ENCODE measurements around the gene ATXN7.

ATXN7 gene

DNA sequence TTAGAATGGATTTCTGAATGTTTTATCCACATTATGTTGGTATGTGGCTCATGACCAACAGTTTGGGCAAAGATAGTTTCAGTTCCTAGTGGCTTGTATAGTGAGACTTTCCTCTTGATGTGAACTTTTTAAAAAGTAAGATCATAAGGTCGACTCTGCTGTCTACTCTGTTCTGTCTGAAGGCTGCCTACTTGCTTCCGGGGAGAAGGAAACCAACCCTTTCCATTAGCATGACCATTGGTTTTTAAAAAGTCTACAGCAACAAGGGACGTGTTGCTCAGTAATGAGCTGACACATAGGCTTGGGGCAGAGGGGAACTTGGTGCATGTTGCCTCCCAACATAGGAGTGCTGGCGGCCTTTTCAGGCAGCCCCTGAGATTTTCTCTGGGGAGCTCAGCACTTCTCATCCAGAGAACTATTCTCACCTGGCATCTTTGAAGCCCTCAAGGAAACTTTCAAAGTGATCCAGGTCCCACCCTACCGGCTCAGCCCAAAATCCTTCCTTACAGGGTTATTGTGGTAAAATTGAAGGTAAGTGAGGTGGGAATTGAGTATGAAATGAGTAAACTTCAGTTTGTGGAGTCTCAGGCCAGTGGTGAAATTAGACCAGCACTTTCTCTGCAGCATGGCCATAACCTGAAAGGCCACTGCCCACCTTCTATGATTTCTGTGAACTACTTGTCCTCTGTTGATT lies 129.0 kb downstream of the ATXN7 start:
- DNase-seq, result no peak

DNA sequence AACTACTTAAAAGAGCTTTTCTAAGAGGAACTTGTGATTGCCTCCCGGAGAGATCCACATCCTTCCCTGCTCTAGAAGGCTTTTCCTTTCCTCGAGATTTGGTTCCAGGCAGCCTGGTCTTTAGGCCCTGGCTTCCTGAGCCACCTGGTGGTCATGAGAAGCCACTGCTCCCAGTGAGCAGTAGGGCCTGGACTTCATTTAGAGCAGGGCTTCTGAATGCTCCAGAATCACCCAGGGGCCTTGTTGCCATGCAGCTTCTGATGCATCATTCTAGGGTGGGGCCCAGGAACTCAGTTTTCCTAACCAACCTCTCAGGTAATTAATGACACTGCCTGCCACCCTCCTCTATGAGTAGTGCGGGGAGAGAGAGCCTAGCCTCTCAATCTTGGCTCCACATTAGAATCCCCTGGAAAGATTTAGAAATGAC lies 130.0 kb downstream of the ATXN7 start:
- DNase-seq, result no peak

DNA sequence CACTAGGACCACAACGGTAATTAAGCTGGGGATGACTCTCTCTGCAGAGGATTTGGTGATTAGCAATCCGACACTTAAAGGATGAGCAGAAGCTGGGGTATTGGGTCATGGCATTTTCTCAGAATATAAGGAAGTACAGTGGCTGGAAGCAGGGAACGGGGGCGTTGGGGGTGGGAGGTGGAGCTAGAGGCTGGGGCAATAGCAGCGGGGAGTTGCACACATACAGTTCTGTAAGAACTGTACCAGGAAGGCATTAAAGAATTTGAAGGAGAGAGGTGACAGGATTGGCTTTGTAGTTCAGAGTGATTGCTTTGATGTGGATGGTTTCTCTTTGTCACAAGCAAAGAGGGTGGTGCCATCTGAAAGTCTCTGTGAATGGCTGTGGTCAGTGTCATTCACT lies 131.4 kb downstream of the ATXN7 start:
- DNase-seq, result no peak

DNA sequence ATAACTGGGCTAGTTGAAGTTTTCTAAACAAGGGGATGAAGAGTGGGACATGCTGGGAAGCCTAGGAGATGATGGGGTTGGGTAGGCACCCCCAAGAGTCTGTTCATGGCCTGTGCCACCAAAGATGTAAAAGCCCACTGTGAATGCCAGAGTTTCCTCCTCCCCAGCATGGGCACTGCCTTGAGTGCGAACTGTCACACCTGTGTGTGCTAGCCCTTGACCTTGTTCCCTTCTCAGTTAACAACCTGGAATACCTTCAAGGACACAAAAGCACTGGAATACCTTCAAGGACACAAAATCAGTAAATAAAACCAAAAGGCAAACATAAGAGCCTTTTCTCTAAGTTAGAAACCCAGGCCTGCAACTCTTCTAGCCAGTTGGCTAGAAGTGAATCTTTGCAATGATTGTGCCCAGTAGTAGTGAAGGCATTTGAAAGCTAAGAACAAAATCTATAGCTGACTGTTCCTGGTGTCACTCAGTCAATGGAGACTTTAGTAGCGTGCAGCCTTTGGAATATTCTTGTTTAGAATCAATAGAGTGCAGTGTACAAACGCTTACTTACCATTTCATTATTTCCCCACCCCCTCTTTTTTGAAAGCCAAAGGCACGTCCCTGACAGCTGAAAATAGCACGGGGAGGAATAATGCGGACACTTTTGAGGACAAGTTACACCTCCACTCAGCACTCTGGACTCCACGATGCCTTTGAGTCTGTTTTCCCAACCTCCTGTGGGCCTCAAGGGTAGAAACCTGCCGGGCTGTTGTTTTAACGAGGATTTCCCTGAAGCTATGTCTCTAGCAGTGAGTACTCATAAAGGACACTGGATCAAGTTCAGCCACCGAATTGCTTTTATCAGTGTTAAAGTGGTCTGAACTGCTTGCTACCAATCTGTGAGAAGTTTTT lies 135.4 kb downstream of the ATXN7 start:
- no peak for DNase-seq

DNA sequence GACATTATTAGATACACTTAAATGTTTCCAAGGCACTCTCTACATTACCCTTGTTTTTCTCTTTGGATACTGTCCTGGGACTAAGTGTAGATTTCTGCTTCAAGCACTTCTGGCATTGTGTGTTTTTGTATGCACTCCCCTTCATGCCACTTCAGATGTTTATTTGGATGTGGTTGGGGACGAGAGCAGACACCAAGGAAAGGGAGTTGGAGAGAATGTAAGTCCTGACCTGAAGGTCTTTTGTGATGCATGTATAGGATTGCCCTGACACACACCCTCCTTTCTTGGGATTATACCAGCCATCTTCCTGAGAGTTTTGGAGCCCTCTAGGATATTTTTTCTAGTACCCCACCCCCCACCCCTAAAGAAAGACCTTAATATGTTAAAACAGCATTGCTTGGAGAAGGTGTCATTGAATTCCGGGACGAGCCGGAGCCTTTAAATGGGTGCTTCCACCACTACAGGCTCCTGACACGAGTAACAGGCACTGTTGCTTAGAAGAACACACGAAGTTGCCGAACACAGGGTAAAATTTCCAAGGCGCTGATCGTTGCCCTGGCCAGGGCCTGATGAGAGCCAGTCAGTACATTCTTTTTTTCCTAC lies 136.9 kb downstream of the ATXN7 start:
- DNase-seq, result no peak

DNA sequence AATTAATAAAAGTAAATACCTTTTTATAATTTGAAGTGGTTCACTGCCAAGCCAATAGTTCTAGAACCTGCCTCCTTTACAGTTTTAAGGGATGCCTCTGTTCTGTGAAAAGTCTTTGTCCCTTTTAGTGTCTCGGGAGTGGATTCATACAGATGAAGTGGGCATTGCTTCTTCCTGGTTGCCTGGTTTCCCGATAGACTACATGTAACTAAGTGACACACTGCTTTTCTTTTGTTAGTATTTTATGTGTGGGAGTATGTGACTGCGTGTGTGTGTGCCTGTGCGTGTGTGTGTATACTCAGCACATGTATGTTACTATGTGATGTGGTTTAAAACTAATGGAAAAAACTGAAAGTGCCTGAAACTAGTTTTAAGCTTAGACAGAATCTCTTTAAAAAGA lies 138.6 kb downstream of the ATXN7 start:
- no peak for DNase-seq

DNA sequence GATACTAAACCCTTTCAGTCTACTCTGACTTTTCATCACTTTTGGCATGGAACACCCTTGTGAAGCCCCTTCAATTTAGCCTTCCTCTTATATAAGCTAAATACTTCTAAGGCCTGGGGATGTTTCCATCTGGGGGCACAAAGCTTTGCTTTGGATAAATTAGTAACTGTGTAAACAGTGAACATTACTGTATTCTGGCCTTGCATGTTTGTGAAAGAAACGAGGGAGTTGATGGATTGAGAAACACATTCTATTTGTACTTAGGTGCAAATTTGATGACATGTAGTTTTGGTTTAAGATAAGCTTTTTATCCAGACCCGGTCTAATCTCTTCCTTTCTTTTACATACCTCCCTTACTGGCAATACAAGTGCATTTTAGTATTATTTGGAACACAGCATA lies 139.9 kb downstream of the ATXN7 start:
- no peak for DNase-seq

DNA sequence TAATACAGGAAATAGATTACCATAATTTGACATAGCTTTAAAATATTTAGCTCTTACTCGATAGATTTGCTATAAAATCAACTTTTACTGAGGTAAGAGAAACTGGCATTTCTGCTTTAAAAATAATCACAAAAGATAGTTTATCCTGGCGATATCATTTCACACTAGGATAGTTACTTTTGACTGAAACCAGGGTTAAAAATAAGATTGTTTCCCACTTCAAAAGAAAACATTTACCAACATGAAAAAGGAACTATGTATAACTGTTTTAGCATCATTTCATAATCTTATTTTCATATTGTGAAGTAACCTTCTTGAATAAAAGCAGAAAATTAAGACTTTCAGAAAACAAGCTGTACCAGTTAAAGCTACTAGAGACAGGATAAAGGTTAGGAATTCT lies 144.3 kb downstream of the ATXN7 start:
- no peak for DNase-seq

DNA sequence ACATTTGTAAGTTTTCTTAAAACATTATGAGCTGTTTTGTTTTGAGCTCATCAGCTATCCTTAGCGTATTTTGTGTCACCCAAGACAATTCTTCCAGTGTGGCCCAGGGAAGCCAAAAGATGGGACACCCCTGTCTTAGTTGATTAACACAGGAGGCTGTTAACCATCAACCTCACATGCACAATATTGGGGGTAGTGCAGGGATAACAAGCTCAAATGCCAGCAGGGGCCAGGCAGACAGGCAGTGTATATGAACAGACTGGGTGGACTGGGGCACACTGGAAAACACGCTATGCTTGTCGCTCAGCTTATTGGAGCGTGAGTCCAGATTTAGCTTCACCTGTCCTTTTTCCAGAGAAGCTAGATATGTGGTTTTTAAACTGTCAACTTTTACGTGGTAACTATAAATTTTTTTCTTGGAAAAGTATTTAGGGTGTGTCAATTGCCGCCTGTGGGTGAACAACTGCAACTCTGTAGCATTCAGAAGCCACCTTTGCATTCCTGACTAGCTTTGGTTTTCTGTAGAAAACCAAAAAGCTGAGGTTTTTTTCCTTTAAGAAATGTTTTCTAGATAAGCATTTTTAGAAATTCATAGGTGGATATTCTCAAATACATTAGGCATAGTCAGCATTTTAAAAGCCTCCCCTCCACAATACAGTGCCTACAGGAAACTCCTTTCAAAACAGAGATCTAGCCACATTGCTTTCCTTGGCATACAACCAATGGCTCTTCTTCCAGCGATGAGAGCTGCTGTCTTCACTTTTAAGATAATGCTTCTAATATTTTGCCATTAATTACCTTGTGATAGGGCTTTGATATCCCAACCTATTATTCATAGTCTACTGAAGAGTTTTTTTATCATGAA lies 145.1 kb downstream of the ATXN7 start:
- DNase-seq, result no peak

DNA sequence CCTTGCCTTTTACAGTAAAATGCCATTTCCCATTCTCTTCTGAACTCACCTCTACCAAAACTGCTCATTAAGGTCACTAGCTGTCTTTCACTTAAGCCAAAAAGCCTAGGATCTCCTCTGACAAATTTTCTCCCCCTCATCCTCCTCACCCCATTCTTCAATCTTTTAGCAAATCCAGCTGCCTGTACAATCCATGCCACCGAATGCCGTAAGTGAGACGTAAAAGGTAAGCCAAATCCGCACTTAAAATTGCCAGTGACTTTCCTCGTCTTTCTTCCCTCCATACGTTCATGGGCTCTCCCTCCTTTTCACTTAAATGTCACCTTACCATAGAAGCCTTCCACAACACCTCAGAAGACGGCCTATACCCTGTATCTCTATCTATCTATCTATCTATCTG lies 145.9 kb downstream of the ATXN7 start:
- DNase-seq, result no peak

DNA sequence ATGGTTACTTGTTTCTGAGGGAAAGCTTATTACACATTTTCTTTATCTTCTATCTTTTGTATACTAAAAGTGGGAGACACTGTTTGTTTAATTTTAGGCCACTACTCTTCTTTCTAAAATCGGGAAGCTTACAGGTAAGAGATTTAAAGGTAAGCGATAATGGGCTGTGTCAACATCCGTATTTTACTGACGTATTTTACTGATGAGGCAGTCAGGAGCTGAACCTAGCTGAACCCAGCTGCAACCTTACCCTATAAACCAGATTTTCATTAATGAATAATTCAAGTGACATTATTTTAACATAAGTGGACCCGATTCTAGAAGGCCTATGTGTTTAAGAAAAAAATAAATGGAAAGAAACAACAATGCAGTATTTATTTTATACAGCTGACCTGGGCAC lies 146.5 kb downstream of the ATXN7 start:
- no peak for DNase-seq

DNA sequence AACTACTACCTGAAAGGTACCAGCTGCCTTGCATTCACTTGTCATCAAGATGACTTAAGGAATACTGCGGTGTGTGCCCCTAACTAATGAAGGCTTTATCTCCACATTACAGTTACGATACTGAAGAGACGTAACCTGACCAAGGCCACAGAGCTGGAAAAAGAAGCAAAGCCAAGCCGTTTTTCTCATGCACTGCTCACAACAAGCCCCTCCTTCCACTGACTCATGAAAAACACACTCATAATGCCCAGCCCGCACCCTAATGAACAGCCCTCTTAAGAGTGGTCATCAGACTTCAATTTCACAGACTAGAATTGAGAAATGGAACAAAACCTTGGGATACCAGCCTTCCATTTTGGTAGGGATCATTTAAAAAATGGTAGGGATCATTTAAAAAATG lies 148.0 kb downstream of the ATXN7 start:
- DNase-seq, result no peak

DNA sequence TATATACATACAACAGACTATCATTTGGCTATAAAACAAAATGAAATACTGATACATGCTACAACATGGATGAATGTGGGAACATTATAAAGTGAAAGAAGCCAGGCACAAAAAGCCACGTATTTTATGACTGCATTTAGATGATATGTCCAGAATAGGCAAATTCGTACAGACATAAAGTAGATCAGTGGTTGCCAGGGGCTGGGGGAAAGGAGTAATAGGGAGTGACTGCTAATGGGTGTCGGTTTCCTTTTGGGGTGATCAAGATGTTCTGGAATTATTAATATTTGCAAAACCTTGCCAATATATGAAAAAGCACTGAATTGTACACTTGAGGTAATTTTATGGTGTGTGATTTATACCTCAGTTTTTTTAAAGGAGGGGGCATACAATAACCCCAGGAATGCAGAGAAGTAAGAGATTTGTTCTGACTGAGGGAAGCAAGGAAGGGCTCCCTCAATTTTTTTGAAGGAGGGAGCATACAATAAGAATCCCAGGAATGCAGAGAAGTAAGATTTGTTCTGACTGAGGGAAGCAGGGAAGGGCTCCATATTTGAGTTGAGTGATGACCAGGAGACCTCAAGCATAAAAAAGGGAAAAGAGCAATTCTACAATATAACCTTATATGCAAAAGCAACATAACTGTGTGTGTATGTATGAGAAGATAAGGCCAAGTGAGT lies 153.4 kb downstream of the ATXN7 start:
- DNase-seq, result no peak

DNA sequence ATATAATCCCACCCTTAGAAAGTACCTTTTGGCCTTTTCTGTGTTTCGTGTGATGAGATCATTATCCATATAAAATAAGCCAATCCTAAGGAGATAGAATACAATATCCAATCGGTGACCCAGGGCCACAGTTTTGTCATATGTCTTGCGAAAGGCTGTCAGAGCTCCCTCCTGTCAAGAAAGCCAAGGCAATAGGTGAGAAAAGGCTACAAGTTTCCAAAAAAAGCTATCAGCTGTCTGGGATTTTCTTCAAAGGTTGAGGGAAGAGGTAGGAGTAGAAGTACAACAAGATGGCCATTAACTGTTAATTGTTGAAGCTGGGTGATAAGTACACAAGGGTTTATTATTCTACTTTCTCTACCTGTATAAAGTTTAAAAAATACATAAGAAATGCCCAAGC lies 155.6 kb downstream of the ATXN7 start:
- no peak for DNase-seq

DNA sequence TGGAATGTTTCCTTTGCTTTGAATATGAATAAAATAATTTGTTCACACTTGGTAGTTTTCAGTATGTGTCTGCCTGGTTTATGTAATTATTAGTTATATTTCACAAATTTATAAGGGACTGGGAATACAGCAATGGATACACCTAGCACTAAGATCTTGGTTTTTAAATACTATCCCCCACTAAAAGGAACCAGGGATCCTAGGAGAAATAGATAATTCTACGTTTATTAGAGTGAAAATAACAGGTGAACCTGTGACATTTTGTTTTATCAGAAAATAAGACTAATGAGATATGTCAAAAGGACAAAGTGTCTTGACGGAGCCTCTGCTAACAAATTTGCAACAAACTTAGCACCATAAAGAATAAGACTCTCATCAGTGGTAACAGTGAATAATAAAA lies 156.2 kb downstream of the ATXN7 start:
- no peak for DNase-seq

DNA sequence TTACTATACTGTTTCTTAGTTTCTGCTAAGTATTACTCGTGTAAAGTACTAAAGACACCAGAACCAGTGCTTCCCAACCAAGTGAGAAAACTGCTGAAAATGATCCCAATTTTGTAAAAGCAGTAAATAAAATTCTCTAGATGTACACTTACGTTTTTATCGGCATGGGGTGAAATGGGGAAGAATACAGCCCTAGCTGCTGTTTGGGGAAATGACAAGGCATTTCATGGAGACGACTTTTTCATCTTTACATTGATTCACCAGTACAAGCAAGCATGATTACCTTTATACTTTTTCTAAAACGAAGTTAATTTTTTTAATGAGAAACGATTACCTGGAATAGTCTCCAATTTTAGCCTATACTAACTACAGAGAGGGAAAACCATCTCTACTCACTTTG lies 158.3 kb downstream of the ATXN7 start:
- no peak for DNase-seq

DNA sequence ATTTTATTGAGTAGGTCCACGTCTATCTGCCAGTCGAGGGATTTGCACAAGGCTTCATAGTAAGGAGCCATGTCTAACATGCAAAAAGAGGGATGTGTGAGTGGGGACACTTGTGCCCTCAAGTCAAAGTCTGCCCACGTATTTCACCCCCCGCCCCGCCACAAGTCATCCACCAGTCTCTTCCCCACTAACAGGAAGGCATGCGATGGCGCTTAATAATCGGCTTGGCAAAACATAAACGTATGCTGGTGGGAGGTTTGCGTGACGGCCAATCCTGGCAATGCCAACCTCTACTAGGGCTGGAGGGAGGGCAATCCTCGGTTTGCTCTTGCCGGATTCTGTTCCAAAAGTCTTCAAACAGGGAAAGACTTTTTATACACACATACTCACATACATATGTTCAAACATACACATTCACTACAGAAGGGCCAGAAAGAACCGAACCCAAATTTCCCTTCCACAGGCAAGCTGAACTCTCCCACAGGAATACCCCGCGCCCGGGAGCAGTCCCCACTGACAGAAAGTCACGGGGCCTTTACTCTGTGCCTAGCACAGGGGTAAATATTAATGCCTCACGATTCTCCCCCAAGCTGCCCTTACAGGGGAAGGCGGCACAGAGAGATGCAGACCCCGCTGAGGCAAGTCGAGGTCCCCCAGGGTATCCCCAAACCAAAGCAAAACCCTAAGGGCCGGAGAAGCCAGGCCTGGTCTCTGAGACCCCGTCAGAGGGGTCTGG lies 159.0 kb downstream of the ATXN7 start:
- DNase-seq, result no peak

DNA sequence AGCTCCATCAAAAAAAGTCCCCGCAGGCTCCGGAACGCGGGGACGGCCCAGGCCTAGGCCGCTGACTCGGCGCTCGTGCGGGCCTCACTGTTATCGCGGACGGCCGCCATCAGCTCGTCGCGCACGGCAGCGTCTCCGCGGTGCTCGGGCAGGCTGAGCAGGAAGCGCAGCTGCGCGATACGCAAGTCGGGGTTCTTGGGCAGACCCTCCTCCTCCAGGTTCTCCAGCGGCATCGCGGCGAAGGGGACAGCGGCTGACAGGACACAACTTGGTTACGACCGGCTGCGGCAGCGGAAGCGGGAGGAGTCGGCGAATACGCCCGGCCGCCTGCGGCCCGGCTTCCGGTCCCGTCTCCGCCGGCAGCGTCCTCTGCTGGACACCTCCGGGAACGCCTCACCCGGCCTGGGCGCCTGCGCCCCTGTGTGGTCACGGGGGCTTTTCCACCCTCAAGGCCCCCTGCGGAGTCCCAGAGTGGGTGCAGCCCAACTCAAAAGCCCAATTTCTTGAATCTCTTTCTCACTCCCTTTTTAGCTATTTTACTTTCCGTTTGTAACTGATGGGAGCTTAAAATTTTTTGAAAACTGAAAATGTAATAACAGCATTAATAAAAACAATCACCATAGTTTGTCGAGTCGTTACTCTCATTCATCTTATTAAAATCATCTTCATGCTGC lies 159.7 kb downstream of the ATXN7 start, which contains the start of gene PSMD6:
Gene PSMD6 (minus strand): TSS at position 308 of the 674 bp plus-strand sequence. CDS start 75 bp downstream, at position 233.
- peak; percentile 39 for DNase-seq

DNA sequence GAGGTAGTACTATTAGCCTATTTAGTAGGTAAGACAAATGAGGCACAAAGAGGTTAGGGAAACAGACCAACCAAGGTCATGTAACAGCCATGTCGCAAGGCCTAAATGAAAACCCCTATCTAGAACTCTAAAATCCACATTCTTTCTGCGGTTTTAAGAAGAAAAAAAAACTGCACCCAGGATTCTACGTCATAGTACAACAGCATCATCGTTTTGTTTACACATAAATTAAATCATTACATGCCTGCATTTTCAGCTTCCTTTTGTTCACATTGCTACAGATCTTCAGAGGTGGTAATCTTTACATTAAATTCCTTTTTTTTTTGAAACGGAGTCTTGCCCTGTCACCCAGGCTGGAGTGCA lies 160.2 kb downstream of the ATXN7 start:
- no peak for DNase-seq

DNA sequence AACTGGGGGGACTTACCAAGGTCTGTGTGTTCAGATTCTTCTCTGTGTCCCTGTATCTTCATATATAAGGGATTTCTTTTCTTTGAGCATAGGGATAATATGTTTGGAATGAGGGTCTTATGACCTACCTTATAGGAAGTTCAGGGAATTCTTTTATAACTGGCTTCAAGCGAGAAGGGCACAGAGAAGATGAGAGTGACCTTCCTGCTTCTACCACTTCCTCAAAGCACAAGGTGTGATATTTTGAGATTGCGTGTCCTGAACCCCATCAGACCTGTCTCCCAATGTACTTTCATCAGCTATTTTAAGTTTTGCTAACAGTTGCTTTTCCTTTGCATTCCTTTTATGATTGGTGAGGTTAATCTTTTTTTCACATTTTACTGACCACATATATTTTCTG lies 162.7 kb downstream of the ATXN7 start:
- no peak for DNase-seq

DNA sequence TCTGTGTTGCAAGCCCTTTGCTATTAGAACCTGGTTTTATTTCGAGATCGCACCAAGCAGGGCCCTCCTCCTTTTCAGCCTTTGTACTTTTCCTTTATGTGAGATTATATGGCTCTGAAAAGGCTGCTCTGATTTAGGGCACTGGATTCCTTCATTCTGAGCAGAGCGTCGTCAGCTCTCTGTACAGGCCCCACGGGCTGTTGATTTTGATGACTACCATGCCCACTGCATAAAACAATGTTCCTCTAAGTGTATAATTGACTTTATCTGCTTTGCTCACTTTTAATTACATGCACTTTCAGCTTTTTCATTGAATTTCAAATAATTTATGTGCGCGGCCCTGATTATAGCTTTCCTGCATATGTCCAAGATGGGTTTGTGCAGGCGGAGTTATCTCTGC lies 164.0 kb downstream of the ATXN7 start:
- no peak for DNase-seq
